Sigmoid colon (tissue), 7 donors: ENCODE data around the gene LDLRAD3. TPM values are rescaled to one million over a fixed set of nuclear protein-coding genes. Genes with fewer than 3 reads are reported as not detected.

ENCODE experiments used
- DNase-seq: peaks from one replicate; pipeline ENCODE4 v3.0.0-alpha.2; 2019
- H3K27ac ChIP-seq, 4 donors: fragments of 200-600 bp; sonication (generic); one replicate each; pipeline ENCODE4 v1.5.1; 2016 to 2019; ENCODE audit warnings: mild to moderate bottlenecking in 1 of 4
- H3K27me3 ChIP-seq, 3 donors: fragments of 200-600 bp; sonication (generic); one replicate each; pipeline ENCODE4 v1.5.1; 2019; ENCODE audit warnings: mild to moderate bottlenecking in 1 of 3
- H3K36me3 ChIP-seq, 4 donors: fragments of 200-600 bp; sonication (generic); one replicate each; pipeline ENCODE4 v1.5.1; 2016 to 2019
- H3K4me1 ChIP-seq, 4 donors: fragments of 200-600 bp; sonication (generic); one replicate each; pipeline ENCODE4 v1.5.1; 2017 to 2019
- H3K4me3 ChIP-seq, 4 donors: fragments of 200-600 bp; sonication (generic); one replicate each; pipeline ENCODE4 v1.5.1; 2017 to 2019; ENCODE audit warnings: mild to moderate bottlenecking in 2 of 4, moderate library complexity in 1 of 4
- H3K9me3 ChIP-seq, 4 donors: fragments of 200-600 bp in 3 of 4; sonication (generic) in 3 of 4; one replicate each; pipeline versions ENCODE4 v1.5.1 to v1.6.1; 2013 to 2019
- CTCF ChIP-seq, 4 experiments: fragments of 450-650 bp in 3 of 4; fragments of 200-600 bp in 1 of 4; IDR thresholded peaks; one replicate each; pipeline ENCODE4 v1.5.1; 2016 to 2019; ENCODE audit warnings: antibody characterized with exemption in 4 of 4, mild to moderate bottlenecking in 3 of 4, moderate library complexity in 2 of 4
- EP300 ChIP-seq, 4 donors: sonication (generic); formaldehyde crosslinking; IDR thresholded peaks; one replicate each; pipeline ENCODE4 v1.6.1; 2017; ENCODE audit warnings: antibody characterized with exemption in 4 of 4
- POLR2A ChIP-seq, 2 donors: fragments of 450-650 bp; IDR thresholded peaks; one replicate each; pipeline ENCODE4 v1.6.1; 2016; ENCODE audit warnings: antibody characterized with exemption in 2 of 2, mild to moderate bottlenecking in 2 of 2, moderate library complexity in 2 of 2
- POLR2AphosphoS5 ChIP-seq, 4 donors: sonication (generic); formaldehyde crosslinking; IDR thresholded peaks; one replicate each; pipeline ENCODE4 v1.6.1; 2017; ENCODE audit warnings: antibody characterized with exemption in 4 of 4
- WGBS, 2 donors: extraction: QIAGEN DNeasy Blood & Tissue Kit; methylation state at CpG; one replicate each; pipeline ENCODE4 v1.1.7; 2013; 5-methylcytosine and 5-hydroxymethylcytosine counted together
- intact Hi-C: fragments of 100-400 bp; cut with DNase I; formaldehyde crosslinking; loops from one replicate; pipeline ENCODE4 v1.15.1; 2023
- polyA plus RNA-seq, 3 donors: library from polyadenylated mRNA; stranded (reverse); fragments of 200-250 nt; gene quantifications; one replicate each; pipeline ENCODE4 v1.2.3, GENCODE V29; 2013
- total RNA-seq, 4 donors: library from RNA; depleted of rRNA; stranded (reverse); fragments of >200 nt; gene quantifications; one replicate each; pipeline ENCODE4 v1.1.0, GENCODE V29; 2016
- donor health status: healthy with polysubstance abuse.
- donor health status: Bipolar disorder and iron deficiency.
- donor health status: healthy.

Gene LDLRAD3
- total and polyA plus RNA-seq, 7 donors: 0.23 to 23.4 (median 10.2) TPM

GRCh38 chr11:36155770-36156160, 211.9 kb downstream of the LDLRAD3 start:
- Histone ChIP-seq H3K27ac (peak overlapping the region in 2 of 4 donors; percentile 35 to 61), H3K36me3 (no peaks in the 10 kb centered on the region), H3K4me1 (peaks cover 0 to 5% (median 2%) of the 10 kb centered on the region in 4 donors), H3K27me3 (no peaks in the 10 kb centered on the region), H3K4me3 (no peak overlapping the region), H3K9me3 (no peaks in the 10 kb centered on the region)
- 89 to 93% methylated on average over 6 of the region's 6 CpGs for WGBS, 2 donors
- no peak for DNase-seq
- intact Hi-C loops: no loop called here
- TF ChIP-seq CTCF (IDR thresholded peaks at IDR 0.05): no peak
- TF ChIP-seq EP300 (IDR thresholded peaks at IDR 0.05): no peak
- no peak for TF ChIP-seq POLR2A (IDR thresholded peaks at IDR 0.05)
- TF ChIP-seq POLR2AphosphoS5 (IDR thresholded peaks at IDR 0.05): no peak

GRCh38 chr11:36156161-36156816, 212.4 kb downstream of the LDLRAD3 start:
- Histone ChIP-seq H3K27ac (peak overlapping the region in 1 of 4 donors; percentile 61), H3K36me3 (no peaks in the 10 kb centered on the region), H3K27me3 (no peaks in the 10 kb centered on the region), H3K4me1 (peaks cover 0 to 8% (median 2%) of the 10 kb centered on the region in 4 donors), H3K4me3 (no peak overlapping the region), H3K9me3 (no peaks in the 10 kb centered on the region)
- no peak for DNase-seq
- intact Hi-C loops: no loop called here
- TF ChIP-seq CTCF (IDR thresholded peaks at IDR 0.05): no peak
- no peak for TF ChIP-seq POLR2A (IDR thresholded peaks at IDR 0.05)
- TF ChIP-seq POLR2AphosphoS5 (IDR thresholded peaks at IDR 0.05): no peak
- TF ChIP-seq EP300 (IDR thresholded peaks at IDR 0.05): no peak
- WGBS, 2 donors: 88 to 90% methylated on average over 4 of the region's 4 CpGs

- H3K4me3 ChIP-seq: no peak overlapping the region
- no peaks in the 10 kb centered on the region for H3K9me3 ChIP-seq
- TF ChIP-seq POLR2AphosphoS5 (IDR thresholded peaks at IDR 0.05) (no peak), POLR2A (IDR thresholded peaks at IDR 0.05) (no peak), CTCF (IDR thresholded peaks at IDR 0.05) (no peak), EP300 (IDR thresholded peaks at IDR 0.05) (no peak)
- no peaks in the 10 kb centered on the region for H3K27me3 ChIP-seq
- peaks cover 0 to 15% (median 6%) of the 10 kb centered on the region in 4 donors for H3K4me1 ChIP-seq
- intact Hi-C loops: no loop called here
- H3K36me3 ChIP-seq: no peaks in the 10 kb centered on the region
- WGBS, 2 donors: 65 to 85% methylated on average over 5 of the region's 5 CpGs
- DNase-seq: no peak
- peak overlapping the region in 1 of 4 donors; percentile 61 for H3K27ac ChIP-seq
These were observed 213.1 kb downstream of the LDLRAD3 start for GRCh38 chr11:36156817-36157519.

- Histone ChIP-seq H3K4me3 (no peak overlapping the region), H3K36me3 (no peaks in the 10 kb centered on the region), H3K27ac (no peak overlapping the region), H3K9me3 (no peaks in the 10 kb centered on the region), H3K4me1 (peaks cover 0 to 39% (median 33%) of the 10 kb centered on the region in 4 donors), H3K27me3 (no peaks in the 10 kb centered on the region)
- no peak for DNase-seq
- intact Hi-C loops: no loop called here
- TF ChIP-seq CTCF (IDR thresholded peaks at IDR 0.05) (no peak), POLR2AphosphoS5 (IDR thresholded peaks at IDR 0.05) (no peak), EP300 (IDR thresholded peaks at IDR 0.05) (no peak), POLR2A (IDR thresholded peaks at IDR 0.05) (no peak)
- WGBS, 2 donors: 90 to 91% methylated on average over 10 of the region's 10 CpGs
These were observed 216.2 kb downstream of the LDLRAD3 start for GRCh38 chr11:36160091-36160490.
